ENCODE data around the gene CCR6. TPM values are rescaled to one million over a fixed set of nuclear protein-coding genes. Genes with fewer than 3 reads are reported as not detected.
A peak's percentile ranks its signal among the peaks of the same experiment; 100 is the strongest.
"Not testable (repeated sequence)": the region's sequence is repeated elsewhere in the genome, so short reads cannot be mapped to it uniquely, and the experiment has no call there.

CCR6 gene
- total and polyA plus RNA-seq, 5 experiments from 2014 or later, result 0.10 to 1.1 (median 0.27) TPM

GRCh38 chr6:167171300-167171699, 48.4 kb downstream of the CCR6 start:
- not testable (repeated sequence) for H3K4me3 Mint-ChIP-seq, H3K27ac Mint-ChIP-seq

GRCh38 chr6:167172011-167172410, 49.1 kb downstream of the CCR6 start:
- ATAC-seq, H3K27ac Mint-ChIP-seq, POLR2A ChIA-PET, H3K4me1 Mint-ChIP-seq, H3K9me3 Mint-ChIP-seq, DNase-seq, H3K4me3 Mint-ChIP-seq, H3K36me3 Mint-ChIP-seq: not testable (repeated sequence)
- peaks cover 7 to 31% (median 16%) of the 10 kb centered on the region in 5 donors for H3K27me3 Mint-ChIP-seq

More at GRCh38 chr6:167171300-167171699, 48.4 kb downstream of the CCR6 start:
- DNase-seq, H3K36me3 Mint-ChIP-seq, POLR2A ChIA-PET, ATAC-seq, H3K9me3 Mint-ChIP-seq, H3K4me1 Mint-ChIP-seq: not testable (repeated sequence)
- H3K27me3 Mint-ChIP-seq, result peaks cover 7 to 31% (median 17%) of the 10 kb centered on the region in 5 donors

GRCh38 chr6:167177271-167177670, 54.4 kb downstream of the CCR6 start:
- H3K27ac Mint-ChIP-seq, DNase-seq, ATAC-seq, H3K36me3 Mint-ChIP-seq, H3K9me3 Mint-ChIP-seq, H3K4me1 Mint-ChIP-seq, POLR2A ChIA-PET, H3K4me3 Mint-ChIP-seq: not testable (repeated sequence)
- H3K27me3 Mint-ChIP-seq, result peaks cover 0 to 15% (median 9%) of the 10 kb centered on the region in 5 donors

GRCh38 chr6:167178896-167179655, 56.2 kb downstream of the CCR6 start:
- H3K4me3 Mint-ChIP-seq, ATAC-seq, H3K9me3 Mint-ChIP-seq, H3K36me3 Mint-ChIP-seq, H3K4me1 Mint-ChIP-seq, DNase-seq, POLR2A ChIA-PET, H3K27ac Mint-ChIP-seq: not testable (repeated sequence)
- peaks cover 0 to 12% (median 6%) of the 10 kb centered on the region in 5 donors for H3K27me3 Mint-ChIP-seq

- H3K36me3 Mint-ChIP-seq, ATAC-seq, H3K27ac Mint-ChIP-seq, H3K9me3 Mint-ChIP-seq, H3K4me3 Mint-ChIP-seq, POLR2A ChIA-PET, DNase-seq, H3K4me1 Mint-ChIP-seq: not testable (repeated sequence)
- H3K27me3 Mint-ChIP-seq, result peaks cover 0 to 11% (median 6%) of the 10 kb centered on the region in 5 donors
Observed at GRCh38 chr6:167180086-167180485, 57.2 kb downstream of the CCR6 start.

GRCh38 chr6:167181351-167181750, 58.5 kb downstream of the CCR6 start:
- H3K27me3 Mint-ChIP-seq, result peaks cover 0 to 11% (median 6%) of the 10 kb centered on the region in 5 donors
- H3K9me3 Mint-ChIP-seq, H3K4me1 Mint-ChIP-seq, ATAC-seq, H3K27ac Mint-ChIP-seq, H3K4me3 Mint-ChIP-seq, H3K36me3 Mint-ChIP-seq, DNase-seq, POLR2A ChIA-PET: not testable (repeated sequence)

- peak; percentile 68 to 73 for ATAC-seq
- H3K4me3 Mint-ChIP-seq, H3K9me3 Mint-ChIP-seq, POLR2A ChIA-PET, H3K36me3 Mint-ChIP-seq, H3K4me1 Mint-ChIP-seq, H3K27ac Mint-ChIP-seq, H3K27me3 Mint-ChIP-seq, DNase-seq: not testable (repeated sequence)
Observed at GRCh38 chr6:167182913-167183314, 60.0 kb downstream of the CCR6 start.

- H3K4me1 Mint-ChIP-seq, H3K27ac Mint-ChIP-seq, POLR2A ChIA-PET, DNase-seq, H3K9me3 Mint-ChIP-seq, H3K36me3 Mint-ChIP-seq, H3K4me3 Mint-ChIP-seq, ATAC-seq, H3K27me3 Mint-ChIP-seq: not testable (repeated sequence)
Observed at GRCh38 chr6:167185101-167185500, 62.2 kb downstream of the CCR6 start.

GRCh38 chr6:167187275-167187674, 64.4 kb downstream of the CCR6 start:
- H3K4me1 Mint-ChIP-seq, H3K27ac Mint-ChIP-seq, H3K27me3 Mint-ChIP-seq, H3K36me3 Mint-ChIP-seq, ATAC-seq, H3K4me3 Mint-ChIP-seq, DNase-seq, POLR2A ChIA-PET, H3K9me3 Mint-ChIP-seq: not testable (repeated sequence)

Other genes with a start within 250 kb of the CCR6 start
- 10 to 100 TPM; 72.7 to 75.2 TPM for gene RNASET2, start 166.5 kb upstream of the CCR6 start, total RNA-seq
- gene RNASET2, start 166.5 kb upstream of the CCR6 start, polyA plus RNA-seq, result 100 to 1,000 TPM; 141 to 283 (median 248) TPM
- gene CEP43, start 123.7 kb upstream of the CCR6 start, total RNA-seq, result 10 to 100 TPM; 14.9 to 15.3 TPM
- gene CEP43, start 123.7 kb upstream of the CCR6 start, polyA plus RNA-seq, result 1 to 10 TPM; 2.5 to 4.5 (median 4.3) TPM
- not detected for gene GPR31, start 34.9 kb downstream of the CCR6 start, total RNA-seq
- gene GPR31, start 34.9 kb downstream of the CCR6 start, polyA plus RNA-seq, result not detected
- not detected for gene UNC93A, start 168.2 kb downstream of the CCR6 start, total RNA-seq
- not detected for gene UNC93A, start 168.2 kb downstream of the CCR6 start, polyA plus RNA-seq
- gene TTLL2, start 202.0 kb downstream of the CCR6 start, total RNA-seq, result not detected
- gene TTLL2, start 202.0 kb downstream of the CCR6 start, polyA plus RNA-seq, result not detected